ENCODE results near the gene ADH1A.
"Not testable (repeated sequence)": the region's sequence is repeated elsewhere in the genome, so short reads cannot be mapped to it uniquely, and the experiment has no call there.

ADH1A gene

DNA sequence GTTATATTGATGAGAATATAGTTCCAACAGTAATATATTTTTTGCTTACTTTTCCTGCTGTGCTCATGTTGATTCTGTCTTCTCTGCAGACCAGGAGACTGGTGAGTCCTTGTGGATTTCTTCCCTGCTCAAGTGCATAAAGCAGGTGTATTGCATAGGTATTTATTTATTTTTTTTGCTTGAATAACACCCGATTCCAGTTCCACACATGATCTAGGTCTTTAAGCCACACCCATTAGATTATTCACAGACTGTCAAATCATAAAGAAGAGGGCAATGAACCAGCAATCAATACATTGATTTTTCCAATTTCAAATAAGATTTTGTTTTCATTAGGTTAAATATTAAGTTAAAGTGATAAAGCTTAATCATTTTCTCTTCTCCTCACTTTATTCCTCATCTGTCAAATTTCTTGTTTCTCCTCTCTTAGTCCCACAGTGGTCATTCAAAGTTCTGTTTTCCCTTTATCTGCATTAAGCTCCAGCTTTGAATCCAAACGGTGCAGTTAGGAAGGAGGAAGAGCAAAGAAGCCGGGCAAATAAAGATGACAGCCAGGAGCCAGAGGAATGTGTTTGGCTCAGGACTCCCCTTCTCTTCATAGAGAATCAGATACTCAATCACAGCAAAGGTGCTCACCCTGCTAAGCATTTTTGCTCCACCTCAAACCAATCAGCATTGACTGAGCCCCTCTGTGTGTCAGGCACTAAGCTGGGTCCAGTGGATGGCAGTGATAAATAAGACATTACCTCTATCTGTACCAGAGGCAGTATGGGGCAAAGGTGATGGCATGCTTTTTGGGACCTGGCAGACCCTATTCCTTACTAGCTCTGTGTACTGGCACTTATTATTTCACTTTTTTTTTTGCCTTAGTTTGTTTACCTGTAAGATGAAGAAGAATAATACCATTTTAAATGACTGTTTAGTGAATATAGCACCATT is at the start of gene ADH1A:
Gene ADH1A, minus strand, starts transcription at position 138 of the 939 bp plus-strand sequence. Its CDS starts 71 bp downstream, at position 67.
- no peak for DNase-seq

DNA sequence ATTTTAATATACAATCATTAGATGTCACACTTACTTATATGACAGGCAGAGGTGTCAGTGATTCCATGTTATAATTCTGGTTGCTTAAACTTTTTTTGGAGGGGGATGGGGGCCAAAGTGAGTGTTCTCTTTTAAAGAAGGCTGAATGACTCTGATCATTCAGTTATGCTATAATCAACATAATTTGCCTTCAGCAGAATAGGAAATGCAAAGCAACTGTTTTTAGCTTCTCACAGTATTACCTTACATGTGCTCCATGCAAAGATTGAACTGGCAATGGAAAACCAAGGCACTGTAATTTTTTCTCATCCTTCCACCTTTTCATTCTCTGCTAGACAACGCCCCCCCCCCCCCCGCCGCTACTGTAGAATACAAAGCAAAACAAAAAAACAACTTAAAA is 48.4 kb upstream of the ADH1A start:
- no peak for DNase-seq

DNA sequence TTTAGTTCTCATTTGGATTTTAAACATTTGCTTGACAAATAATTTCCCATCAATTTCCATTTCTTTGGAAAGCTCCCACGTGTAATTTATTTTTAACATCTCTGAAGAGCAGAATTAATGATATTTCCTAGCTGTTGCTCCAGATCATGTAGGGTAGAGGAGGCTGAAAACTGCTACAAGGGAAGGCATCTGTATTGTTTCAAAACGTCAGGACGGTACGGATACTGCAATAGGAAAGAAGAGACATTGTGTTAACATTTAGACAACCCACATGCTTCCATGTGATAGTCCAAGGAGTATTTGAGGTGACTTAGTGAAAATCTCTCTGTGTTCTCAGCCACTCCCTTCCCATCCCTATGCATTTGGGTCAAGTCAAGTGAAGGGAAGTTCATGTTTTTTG is 45.8 kb upstream of the ADH1A start:
- no peak for DNase-seq

DNA sequence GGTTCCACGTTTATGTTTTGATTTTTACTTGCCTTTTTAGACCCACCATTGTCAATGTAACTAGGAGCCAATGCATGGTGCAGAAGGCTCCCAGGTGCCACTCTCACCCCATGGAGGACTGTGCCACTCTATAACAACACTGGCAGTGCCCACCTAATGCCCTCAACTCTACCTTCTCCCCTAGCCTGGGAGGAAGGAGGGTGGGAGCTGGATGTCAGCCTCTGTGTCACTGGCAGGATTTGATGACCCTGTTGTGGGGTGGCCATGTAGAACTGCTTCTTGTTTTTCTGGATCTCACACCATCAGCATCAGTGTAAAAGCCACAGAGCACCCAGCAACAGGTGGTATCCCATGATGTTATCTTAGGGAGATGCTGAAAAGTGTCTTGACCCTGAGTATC is 44.1 kb upstream of the ADH1A start:
- no peak for DNase-seq

DNA sequence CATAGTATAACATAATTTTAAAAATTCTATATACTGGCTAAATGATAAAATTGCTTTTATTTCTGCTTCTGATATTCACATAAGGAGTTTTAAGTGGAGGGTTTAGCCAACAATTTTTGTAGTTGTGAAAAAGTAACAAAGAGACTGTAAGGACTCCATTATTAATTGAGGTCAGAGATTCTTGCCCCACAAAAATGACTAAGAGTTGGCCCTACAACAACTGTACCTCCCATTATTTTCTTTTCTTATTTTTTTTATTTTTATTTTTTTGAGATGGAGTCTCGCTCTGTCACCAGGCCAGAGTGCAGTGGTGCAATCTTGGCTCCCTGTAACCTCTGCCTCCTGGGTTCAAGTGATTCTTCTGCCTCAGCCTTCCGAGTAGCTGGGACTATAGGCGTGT is 39.9 kb upstream of the ADH1A start:
- DNase-seq: no peak

DNA sequence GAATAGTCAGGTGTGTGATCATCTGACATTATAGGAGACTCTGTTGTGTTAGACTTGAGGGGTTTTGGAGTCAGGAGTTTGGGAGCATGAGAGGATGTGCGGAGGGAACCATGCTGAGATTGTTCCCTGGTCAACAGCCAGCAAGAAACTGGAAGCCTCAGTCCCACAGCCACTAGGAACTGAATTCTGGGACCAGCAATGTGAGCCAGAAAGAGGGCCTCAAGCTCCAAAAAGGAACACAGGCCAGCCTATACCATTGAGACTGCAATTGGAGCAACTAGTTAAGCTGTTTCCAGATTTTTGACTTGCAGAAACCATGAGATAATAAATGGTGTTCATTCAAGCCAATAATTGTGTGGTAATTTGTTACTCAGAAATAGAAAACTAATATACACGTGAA is 39.1 kb upstream of the ADH1A start:
- no peak for DNase-seq

DNA sequence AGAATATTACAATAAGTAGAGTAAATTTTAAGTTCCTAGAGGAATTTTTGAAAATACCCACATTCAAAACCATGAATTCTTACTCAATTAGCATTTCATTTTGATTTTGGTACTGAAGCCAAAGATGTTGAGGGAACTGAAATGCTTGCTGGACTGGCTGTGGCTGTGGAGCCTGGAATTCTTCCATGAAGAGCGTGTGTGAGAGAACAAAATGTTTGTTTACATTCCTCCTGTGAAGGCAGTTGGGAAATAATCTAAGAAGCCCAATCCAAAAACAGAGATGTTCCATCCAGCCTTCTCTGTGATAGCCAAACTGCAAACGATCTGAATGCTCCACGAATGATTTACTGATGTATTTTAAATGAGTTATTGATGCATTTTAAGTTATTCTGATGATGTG is 34.2 kb upstream of the ADH1A start:
- no peak for DNase-seq

DNA sequence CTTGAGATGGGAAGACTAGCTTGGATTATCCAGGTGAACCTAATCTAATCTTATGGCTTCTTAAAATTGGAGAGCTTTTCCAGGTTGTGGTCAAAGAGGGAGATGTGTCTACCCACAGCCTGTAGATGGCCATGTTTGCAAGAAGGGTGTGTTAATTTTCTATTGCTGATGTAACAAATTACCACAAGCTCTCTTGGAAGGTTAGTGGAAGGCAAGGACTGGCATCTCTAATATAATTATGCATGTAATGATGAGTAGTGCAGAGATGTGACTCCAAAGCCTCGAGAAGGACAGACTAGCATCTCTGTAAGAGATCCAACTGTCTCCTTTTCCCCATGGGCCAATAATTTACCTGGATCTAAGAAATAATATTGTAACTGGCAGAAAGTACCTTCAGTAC is 33.6 kb upstream of the ADH1A start:
- no peak for DNase-seq

DNA sequence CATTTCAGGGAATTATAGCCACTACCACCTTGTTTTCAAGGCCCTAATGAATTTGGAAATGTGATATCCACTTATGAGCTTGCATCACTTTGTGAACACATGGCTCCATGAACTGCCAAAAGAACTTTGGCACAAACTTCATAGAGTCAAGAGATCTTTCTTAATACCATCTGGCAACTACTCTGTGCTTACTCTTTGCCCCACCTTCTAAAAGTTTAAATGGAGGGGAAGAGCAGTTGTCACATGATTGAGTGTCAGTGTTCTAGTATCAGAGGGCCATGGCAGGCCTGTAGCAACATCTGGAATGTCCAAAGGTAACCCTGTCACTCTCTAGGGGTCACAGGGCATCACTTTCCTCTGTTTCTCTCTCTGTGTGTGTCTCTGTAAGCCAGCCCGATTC is 33.0 kb upstream of the ADH1A start:
- DNase-seq: no peak

DNA sequence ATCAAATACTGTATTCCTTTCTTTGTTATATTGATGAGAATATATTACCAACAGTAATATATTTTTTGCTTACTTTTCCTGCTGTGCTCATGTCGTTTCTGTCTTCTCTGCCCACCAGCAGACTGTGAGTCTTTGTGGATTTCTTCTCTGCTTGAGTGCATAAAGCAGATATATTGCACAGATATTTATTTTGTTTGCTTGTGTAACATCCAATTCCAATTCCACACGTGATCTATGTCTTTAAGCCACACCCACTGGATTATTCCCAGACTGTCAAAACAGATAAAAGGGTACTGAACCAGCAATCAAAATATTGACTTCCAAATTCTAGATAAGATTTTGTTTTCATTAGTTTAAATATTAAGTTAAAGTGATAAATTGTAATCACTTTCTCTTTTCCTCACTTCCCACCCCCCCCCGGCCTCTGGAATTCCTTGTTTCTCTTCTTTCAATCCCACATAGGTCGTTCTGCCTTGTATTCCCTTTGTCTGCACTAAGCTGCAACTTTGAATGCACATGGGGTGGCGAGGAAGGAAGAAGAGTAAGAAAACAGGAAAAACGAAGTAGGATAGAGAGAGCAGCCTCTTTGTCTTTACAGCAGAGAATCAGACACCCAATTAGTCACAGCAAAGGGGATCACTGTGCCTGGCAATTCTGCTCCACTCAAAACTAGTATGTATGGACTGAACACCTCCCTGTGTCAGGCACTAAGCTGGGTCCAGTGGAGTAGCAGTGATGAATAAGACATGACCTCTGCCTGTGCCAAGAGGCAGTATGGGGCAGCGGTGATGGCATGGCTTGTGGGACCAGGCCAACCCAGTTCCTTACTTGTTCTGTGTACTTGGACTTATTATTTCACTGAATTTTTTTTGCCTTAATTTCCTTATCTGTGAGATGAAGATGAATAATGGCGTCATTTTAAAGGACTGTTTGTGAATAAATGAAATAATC is 30.7 kb upstream of the ADH1A start, which contains the start of gene ADH1B:
Gene ADH1B, minus strand, starts transcription at position 161 of the 951 bp plus-strand sequence. Its CDS starts 70 bp downstream, at position 91.
- DNase-seq: no peak

DNA sequence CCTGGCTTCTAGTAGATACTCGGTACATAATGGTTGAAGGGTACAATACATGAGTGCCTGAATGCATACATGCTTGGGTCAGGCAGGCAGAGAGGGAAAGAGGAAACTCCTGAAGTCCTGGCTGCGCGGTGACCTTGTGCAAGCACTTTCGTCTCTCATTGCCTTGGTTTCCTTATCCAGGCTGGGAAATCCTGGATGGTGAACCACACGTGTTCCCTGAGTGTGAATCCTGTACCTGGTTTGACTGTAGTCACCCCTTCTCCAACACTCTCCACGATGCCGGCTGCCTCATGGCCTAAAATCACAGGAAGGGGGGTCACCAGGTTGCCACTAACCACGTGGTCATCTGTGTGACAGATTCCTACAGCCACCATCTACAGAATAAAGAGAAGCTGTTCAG is 27.0 kb upstream of the ADH1A start:
- DNase-seq: not testable (repeated sequence)

DNA sequence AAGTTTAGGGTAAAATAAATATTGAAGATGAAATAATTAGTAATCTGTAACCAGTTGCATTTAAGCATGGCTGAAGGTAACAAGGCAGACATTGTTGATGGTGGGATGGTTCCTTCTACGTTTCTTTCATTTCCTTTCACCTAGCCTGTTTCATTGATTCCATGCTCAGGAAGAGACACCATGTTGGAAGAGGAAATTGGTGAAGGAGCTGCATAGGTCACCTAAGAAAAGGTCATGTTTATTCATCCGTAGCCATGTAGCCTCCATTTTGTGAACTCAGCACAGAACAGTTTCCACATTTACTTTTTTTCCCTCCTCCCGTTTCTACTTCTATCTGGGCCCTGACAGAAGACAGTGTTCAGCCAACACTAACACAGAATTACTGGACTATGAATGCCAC is 26.6 kb upstream of the ADH1A start:
- no peak for DNase-seq

DNA sequence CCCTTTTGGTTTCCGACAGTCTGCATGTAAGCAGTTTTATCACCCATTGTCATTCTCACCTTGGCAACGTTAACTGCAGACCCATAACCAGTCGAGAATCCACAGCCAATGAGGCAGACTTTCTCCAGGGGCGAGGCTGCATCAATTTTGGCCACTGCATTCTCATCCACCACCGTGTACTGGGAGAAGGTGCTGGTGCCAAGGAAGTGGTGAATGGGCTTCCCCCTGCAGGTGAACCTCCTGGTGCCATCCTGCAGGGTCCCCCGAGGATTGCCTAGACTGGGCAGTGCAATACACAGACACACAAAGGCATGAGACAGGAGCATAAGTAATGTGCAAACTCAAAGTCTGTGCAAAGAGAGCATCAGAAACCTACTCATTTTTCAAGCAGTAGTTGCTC is 25.1 kb upstream of the ADH1A start:
- no peak for DNase-seq

DNA sequence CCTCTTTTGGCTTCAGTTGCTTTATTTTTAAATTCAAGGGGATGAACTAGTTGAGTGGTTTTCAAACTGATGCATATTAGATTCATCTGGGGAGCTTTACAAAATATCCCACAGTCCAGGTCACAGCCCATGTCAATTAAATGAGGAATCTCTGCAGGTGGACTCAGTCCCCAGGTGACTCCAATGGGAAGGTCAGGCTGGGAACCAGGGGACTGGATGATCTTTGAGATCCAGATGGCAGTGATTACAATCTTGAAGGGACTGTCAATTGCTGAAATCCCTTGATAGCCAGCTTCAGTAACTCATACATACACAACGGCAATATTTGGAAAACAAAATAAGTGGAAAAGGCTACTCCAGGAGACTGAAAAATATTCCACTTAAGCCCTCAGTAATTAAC is 23.4 kb upstream of the ADH1A start:
- DNase-seq: no peak

DNA sequence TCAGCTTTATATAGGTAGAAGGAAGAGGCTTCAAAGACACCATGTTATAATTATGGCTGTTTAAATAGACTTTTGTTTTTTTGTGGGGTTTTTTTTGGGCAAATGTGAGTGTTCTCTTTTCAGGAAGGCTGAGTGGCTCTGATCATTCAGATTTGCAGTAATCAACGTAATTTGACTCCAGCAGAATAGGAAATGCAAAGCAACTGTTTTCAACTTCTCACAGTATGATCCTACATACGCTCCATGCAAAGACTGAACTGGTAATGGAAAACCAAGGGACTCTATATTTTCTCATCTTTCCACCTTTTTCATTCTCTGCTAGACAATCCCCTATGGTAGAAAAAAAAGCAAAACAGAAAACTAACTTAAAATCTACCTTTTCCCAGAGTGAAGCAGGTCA is 19.6 kb upstream of the ADH1A start:
- DNase-seq: no peak

DNA sequence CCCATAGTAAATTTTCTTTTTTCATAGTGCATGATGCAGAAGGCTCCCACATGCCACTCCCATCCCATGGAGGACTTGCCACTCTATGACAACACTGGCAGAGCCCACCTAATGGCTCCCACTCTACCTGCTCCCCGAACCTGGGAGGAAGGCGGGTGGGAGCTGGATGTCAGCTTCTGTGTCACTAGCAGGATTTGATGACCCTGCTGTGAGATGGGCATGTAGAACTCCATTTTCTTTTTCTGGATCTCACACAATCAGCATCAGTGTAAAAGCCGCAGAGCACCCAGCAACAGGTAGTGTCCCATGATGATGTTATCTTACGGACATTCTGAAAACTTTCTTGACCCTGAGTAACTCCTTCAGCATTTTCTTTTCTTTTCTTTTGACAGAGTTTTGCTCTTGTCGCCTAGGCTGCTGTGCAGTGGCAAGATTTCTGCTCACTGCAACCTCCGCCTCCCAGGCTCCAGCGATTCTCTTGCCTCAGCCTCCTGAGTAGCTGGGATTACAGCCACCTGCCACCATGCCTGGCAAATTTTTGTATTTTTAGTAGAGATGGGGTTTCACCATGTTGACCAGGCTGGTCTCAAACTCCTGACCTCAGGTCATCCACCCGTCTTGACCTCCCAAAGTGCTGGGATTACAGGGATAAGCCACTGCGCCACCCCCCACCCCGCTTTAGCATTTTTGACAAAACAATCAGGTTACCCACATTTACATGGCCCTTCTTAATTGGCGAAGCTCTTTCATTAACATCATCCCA is 15.0 kb upstream of the ADH1A start:
- DNase-seq: no peak

DNA sequence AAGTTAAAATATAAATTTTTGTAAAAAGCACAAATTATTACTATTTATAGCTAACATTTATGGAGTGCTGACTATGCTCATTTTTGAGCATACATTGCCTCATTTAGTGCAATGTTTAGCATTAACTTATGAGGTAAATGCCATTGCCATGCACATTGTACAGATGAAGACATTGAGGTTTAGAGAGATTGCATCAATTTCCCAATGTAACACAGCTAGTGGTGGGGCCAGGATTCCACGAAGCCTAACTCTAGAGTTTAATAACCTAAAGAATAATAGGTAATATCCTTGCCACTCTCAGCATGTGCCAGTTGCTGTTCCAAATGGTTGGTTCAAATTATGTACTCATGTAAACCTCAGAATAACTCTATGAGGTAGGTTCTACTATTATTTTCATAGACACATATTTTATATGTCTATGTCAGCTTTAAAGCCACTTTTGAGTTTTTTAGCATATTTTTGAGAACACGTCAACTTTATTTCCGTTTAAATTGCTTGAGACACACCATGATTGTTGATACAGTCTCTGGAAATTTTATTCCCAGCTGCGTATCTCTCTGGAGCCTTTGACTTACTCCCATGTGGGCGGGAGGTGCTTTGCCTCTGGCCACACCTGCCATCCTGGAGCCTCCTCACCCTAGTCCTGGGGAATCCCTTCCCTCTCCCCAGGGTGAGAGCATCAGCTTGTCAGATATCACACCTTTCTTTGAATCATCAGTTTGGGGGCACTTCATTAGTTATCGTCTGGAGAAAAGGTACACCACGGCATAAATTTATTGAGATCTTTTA is 10.8 kb upstream of the ADH1A start:
- DNase-seq: no peak

DNA sequence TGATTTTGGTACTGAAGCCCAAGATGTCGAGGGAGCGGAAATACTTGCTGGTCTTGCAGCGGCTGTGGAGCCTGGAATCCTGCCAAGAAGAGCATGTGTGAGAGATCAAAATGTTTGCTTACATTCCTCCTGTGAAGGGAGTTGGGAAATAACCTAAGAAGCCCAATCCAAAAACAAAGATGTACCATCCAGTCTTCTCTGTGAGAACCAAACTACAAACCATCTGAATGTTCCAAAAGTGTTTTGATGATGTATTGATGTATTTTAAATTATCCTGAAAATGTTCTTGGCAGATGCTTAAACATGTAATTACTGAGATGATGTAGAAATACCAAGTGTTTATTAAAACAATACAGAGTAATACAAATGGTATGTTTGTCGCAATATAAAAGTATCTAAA is 10.1 kb upstream of the ADH1A start:
- no peak for DNase-seq

DNA sequence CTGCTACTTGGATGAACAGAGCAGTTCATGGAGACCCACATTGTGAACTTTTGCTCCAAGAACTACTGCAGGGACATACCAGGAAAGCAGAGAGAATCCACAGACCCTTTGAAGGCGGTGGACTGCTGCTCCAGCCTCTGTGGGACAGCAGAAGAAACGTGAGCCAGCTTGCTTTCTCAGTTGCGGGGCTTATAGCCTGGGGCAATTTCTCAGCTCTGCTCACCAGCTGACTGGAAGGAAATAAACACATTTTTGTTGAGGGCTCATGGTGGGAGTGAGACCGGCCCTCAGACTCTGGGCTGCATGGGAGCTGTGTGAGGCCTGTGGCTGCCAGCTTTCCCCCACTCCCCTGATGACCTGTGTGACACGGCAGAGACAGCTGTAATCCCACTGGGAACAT is 2.6 kb upstream of the ADH1A start:
- DNase-seq: no peak

DNA sequence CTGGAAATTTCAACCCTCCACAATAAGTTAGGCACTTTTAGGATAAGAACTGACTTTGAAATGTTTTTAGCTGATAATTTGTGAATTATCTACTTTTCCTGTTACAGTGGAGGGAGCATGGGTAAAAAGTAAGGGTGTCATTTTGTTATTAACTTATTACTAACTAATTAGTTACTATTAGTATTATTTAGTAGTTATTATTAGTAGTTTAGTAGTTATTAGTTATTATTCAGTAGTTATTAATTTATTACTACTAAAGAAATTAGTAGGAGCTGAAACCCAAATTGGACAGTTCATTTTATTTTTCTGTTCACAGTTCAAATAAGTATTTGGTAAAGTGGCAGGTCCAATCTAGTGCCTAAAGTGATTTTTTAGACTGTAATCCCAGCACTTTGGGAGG is 5.4 kb downstream of the ADH1A start:
- no peak for DNase-seq

DNA sequence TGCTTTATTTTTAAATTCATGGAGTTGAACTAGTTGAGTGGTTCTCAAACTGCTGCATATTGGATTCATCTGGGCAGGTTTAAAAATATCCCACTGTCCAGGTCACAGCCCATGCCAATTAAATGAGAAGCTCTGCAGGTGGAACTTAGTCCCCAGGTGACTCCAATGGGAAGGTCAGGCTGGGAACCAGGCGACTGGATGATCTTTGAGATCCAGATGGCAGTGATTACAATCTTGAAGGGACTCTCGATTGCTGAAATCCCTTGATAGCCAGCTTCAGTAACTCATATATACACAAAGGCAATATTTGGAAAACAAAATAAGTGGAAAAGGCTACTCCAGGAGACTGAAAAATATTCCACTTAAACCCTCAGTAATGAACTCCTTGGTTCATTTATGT is 8.1 kb downstream of the ADH1A start:
- DNase-seq: no peak

DNA sequence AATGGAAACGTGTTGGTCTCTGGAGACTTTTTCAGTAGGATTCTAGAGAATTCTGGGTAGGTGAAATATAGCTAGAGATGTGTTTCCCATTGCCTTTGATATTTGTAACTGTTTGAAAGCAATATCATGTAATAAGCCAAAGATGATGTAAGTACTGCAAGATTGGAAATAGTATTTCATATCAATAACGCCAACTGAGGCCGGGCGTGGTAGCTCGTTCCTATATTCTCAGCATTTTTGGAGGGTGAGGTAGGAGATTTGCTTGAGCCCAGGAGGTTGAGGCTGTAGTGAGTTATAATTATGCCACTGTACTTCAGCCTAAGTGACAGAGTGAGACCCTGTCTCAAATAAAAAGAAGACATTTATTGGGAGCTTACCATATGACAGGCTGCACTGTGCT is 9.5 kb downstream of the ADH1A start:
- DNase-seq: no peak
